COR-L47 (cell line): ENCODE measurements around the gene CPEB3.
"Not testable (repeated sequence)": the region's sequence is repeated elsewhere in the genome, so short reads cannot be mapped to it uniquely, and the experiment has no call there.

Experiments
- DNase-seq: peaks from one replicate; lab custom pipeline; 2025; lab: John Stamatoyannopoulos, UW

CPEB3 gene

DNA sequence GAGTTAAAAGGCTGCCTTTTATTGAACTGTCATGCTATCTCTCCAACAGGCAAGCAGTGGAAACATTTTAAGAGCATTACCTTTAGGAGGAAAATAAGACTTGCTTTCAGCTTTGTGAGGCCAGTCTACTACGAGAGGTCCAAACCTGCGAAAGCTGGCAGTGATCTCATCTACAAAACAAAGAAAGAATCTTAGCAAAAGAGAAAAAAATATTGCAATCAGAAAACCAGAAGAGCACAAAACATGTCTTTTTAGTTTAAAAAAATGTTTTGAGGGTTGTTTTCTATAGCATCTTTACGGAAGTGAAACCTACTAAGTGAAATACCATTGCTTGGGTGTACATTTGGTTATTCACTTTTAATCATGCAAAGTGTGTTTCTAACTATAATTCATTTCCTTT lies 147.9 kb downstream of the CPEB3 start:
- DNase-seq = no peak

DNA sequence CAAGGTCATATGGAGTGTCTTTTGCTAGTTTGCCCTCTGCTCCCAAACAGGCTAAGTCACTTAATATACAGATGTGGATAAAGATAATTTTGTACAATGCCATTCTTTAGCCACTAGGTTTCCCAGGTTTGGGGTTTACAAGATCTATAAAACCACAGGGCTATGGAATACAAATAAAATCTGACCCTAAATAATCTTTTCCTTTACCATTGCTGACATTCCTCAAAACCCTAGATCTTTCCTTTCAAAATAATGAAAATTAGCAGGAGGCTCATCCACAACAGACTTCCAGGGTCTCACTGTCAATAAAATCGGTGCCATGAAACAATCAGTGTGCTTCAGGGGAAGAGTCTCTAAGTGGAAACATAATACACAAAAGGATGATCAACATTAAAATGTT lies 148.4 kb downstream of the CPEB3 start:
- no peak for DNase-seq

DNA sequence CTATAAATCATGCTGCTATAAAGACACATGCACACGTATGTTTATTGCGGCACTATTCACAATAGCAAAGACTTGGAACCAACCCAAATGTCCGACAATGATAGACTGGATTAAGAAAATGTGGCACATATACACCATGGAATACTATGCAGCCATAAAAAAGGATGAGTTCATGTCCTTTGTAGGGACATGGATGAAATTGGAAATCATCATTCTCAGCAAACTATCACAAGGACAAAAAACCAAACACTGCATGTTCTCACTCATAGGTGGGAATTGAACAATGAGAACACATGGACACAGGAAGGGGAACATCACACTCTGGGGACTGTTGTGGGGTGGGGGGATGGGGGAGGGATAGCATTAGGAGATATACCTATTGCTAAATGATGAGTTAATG lies 149.7 kb downstream of the CPEB3 start:
- not testable (repeated sequence) for DNase-seq

DNA sequence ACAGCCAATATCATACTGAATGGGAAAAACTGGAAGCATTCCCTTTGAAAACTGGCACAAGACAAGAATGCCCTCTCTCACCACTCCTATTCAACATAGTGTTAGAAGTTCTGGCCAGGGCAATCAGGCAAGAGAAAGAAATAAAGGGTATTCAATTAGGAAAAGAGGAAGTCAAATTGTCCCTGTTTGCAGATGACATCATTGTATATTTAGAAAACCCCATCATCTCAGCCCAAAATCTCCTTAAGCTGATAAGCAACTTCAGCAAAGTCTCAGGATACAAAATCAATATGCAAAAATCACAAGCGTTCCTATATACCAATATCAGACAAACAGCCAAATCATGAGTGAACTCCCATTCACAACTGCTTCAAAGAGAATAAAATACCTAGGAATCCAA lies 156.8 kb downstream of the CPEB3 start:
- not testable (repeated sequence) for DNase-seq

DNA sequence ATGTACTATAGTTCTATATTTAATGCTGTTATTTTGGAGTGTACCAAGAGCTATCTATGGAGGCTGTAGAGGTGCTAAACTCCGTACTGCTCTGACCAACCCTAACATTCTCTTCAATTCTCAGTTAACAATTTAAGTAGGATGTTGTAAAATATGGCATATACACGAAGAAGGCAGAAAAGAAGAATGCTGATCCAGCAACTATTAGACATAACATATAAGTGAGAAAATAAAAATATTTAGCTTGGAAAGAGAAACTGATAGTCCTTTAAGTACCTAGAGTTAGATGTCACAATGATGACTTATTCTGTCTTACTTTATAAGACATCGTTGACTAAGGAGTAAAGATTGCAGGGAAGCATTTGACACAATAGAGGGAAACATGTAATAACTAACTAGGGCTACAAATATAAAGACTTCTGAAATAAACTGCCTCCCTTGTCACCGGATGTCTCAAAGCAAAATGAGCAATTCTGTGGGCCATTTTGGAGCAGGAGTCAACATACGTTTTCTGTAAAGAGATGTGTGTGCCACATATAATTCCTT lies 159.5 kb downstream of the CPEB3 start:
- DNase-seq = no peak

DNA sequence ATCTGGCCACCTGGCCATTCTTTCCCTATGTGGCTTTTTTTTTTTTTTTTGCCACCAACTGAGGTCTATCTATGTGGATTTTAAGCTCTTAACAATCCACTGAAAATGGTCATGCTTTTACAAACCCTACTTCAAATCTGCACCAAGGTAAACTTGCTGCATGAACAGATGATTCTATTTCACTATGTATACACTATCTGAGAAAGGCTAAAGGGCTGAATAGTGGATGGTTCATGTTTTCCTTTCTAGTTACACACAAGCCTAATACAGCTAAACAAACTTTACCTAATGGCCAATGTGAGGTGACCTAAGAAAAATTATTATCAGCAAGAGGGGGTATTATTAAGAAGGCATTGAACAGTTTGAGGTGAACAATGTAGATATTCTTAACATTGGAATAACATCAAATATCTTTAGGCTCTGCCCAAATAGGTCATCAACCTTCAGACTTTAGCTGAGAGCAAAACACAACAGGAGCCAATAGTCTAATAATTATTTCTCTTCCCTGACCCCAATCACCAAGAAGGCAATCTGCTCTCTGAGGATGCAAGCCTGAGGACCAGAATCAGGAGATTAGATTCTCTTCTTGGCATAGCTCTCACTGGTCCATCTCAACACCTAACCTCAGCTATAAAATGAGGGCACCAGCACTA lies 160.1 kb downstream of the CPEB3 start:
- no peak for DNase-seq

DNA sequence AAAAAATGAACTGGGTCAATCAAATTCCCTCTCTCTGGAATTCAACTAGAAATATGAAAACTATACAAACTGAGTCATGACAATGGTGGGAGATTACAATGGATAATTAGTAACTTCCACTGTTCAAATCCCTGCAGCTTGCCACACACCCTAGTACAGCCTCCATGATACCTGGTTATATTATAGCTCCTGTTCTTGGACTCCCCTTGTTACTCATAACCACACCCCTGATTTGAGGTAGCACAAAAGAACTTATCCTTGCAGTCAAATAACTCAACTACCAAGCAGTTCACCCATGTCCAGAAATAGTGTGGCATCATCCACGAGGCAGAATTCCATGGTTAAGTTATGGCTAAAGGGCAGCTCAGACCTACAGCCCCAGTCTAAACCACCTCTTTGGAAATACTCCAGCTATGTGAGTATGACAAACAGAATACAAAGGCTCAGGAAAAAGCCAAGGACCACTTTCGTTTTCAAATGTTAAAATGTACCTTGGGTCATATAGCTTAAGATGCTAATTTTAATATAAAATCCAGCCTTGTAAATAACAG lies 164.7 kb downstream of the CPEB3 start:
- no peak for DNase-seq

DNA sequence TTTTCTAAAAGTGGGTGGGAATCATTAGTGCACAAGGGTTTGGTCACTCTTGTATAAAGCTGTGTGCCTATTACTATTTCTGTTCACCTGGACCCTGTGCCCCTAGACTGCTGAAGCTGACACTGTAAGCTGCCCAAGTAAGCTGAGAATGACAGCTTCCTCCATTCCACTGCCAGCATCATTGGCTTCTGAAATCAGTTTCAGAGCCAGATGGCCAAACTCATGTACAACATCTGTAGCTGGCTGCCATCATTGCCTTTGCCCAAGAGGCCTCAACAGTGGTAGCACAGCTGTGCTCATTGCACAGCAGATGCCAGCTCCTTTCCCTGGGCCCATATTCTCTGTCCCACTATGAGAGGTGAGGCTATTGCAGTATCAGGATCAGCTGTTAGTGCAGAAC lies 165.7 kb downstream of the CPEB3 start:
- no peak for DNase-seq

DNA sequence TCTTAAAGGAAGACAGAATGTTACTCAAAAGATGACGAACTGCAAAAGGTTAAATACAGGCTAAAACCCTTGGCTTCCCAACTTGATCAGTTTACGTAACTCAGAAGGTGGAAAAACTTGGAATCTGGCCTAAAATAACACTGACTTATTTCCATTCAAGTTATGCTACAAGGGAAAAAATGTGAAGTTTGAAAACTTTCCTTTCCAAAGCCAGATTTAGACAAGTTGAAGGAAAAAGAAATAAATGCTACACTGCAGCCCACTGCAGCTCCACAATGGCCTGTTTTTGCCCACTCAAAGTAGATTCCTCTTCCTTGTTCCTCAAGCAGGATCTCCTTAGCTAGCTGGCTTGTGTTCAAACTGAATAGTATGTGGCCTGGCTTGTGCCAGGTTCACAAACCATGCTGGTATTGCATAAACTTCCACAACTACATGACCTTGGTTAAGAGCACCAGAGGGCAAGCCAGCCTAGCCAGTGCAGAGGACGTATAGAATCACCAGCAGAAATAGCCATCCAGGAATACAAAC lies 166.2 kb downstream of the CPEB3 start:
- no peak for DNase-seq

DNA sequence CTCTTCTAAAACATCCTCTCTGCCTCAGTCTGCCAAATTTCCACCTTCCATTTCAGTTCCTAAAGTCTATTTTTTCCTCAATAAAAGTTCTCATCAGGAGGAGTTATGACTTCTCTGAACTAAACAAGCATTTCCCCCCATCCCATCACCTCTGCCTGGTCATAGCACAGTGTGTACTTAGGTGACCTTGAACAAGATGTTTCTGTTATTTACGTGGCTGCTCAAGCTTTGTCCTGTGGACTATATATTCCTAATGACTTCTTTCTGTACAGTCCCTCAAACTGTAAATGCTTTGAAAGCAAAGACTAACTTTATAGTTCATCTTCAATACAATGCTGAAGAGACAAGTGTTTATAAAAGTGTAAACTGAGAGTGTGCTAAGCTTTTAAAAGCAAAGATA lies 166.9 kb downstream of the CPEB3 start:
- DNase-seq = no peak

DNA sequence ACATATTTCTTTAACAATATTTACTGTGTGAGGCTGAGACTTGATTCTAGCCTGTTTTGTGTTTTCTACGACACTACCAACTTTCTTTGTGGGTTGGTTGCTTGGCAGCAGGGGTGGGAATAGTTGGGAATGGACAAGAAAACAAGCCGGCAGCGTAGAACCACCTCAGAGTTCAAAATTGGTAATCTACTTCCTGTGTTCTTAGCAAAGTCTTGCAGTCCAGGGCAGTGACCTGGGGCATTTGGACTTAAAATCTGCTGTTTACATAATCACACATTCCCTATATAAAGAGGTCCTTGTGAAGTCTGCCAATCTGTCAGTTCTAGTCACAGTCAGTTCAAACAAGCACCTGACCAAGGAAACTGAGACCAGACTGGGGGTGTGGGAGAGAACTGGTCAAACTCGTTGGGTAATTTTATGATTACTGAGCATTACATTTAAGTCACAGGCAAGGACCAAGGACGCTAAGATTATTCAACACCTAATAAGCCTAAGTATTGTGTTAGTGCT lies 167.9 kb downstream of the CPEB3 start:
- DNase-seq = no peak

DNA sequence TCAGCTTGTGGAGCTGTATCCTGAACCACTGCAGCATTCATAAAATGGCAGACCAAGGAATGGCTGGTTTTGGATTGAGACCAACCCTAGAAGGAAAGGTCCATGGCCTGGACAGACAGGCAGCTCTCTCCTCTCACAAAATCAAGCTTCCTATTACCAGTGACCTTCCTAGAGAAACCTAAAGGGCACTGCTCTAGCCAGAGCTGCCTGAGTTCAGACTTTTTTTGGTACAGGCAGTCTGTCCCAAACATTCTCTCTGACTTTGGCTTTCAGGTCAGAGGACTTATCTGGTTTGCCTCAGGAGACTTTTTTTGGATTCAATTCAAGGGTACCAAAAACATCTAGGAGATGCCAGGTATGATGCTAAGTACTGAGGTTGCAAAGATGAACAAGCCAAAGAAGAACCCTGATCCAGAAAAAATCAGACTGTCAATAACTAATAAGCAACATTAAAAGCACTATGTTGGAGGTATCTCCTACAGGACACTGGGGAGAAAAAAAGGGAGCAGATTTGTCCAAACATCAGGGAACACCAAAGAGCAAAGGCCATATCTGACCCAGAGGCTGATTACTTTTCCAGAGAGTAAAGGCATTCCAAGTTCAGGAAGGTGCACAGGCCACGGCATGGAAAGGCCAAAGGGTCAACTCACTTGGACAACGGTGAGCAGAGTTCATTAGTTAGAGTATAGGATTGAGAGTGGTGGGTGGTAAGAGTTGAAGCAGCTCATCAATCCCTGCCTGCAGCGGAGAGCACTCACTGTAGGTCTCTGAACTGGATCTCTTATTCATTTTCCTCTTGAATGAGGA lies 169.0 kb downstream of the CPEB3 start:
- DNase-seq = no peak

DNA sequence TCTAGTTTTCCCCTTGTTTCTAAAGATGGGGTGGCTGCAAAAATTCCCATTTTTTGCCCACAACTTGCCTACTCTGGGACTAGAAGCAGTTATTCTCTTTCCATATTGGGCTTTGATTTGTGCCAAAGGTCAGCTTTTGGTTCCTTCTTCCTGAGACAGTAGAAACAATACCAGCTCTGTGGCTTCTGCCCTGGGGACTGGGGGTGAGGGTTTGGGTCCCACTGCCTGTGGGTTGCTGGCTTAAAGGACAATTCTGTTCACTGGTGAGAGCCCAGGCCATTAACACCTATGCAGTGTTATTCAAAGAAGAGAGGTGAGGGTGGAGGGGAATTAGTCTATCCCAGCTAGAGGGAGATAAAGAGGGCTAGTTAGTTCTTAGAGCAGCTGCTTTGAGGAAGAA lies 171.5 kb downstream of the CPEB3 start:
- DNase-seq = no peak

DNA sequence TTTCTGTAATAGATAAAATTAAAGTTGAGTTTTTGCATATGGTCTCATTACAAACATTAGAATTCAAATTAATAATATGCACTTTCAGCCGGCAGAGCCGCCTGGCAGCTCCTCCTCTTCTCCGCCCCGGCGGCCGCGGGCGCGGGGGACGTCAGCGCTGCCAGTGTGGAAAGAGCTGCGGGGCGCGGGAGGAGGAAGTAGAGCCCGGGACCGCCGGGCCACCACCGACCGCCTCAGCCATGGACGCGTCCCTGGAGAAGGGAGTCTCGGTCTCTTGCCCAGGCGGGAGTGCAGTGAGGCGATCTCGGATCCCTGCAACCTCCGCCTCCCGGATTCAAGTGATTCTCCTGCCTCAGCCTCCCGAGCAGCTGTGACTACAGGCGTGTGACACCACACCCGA lies 176.0 kb downstream of the CPEB3 start:
- DNase-seq = not testable (repeated sequence)

DNA sequence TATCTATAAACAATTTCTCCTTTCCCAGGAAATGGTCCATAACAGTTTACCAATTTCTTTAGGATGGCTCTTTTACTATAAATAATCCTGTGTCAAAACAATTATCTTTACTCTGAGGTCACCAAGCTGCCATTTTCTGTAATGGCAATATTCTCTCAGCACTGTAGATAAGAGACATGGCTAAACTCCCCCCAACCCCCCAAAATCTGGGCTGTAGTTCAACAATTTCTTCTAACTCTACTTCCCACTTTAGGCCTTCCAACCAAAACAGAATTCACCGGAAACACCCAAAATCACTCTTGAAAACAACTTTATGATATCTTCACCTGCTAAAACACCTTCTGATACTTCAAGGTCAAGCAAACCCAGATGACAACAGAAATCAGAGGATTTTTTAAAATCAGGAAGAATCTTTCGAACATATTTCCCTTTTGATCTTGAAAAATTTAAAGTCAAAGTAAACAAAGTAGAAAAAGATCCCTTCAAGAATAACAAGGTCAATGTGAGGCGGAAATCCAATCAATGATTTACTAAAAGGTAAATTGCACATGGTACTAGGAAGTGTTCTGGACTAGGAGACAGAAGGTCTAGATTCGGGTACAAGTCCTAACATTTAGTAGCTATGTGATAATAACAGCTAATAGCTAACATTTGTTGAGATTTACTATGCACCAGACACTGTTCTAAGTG lies 176.8 kb downstream of the CPEB3 start:
- no peak for DNase-seq

DNA sequence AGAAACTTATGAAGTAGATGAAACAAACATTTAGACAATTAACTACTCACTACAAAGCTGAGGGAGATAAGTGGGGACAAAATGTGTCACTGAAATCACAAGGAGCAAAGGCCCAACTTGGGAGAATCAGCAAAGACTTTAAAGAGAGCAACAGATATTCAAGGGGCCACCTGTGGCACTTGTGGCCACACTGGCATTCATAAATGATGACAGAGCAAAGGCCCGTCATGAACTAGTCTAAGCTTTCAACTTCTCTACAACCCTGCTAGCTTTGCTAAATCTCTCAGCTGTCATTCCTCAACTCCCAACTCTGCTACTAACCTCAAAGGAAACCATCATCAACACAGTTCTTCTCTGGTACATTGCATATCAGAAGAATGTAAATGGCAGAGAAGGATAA lies 178.4 kb downstream of the CPEB3 start:
- no peak for DNase-seq

DNA sequence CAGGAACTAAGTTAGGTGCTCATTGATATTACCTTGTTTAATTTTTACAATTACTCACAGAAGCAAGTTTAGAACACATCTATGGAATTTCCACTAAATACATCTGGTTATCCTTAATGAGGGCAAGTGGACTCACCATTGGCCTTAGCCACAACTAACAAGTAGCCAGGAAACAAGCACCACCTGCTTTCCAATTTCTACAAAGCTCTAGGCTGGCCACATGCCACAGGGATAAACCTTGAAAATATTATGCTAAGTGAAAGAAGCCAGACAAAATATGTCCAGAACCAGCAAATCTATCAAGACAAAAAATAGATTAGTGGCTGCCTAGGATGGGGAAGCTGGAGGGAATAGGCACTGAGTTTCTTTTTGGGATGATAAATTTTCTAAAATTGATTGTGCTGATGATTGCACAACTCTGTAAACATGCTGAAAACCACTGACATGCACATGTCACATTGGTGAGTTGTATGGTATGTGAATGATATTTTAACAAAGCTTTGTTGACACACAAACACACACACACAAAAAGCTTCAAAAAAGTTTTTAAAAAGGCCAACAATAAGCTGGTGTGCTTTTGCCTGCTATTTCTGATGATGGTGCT lies 179.4 kb downstream of the CPEB3 start:
- no peak for DNase-seq

DNA sequence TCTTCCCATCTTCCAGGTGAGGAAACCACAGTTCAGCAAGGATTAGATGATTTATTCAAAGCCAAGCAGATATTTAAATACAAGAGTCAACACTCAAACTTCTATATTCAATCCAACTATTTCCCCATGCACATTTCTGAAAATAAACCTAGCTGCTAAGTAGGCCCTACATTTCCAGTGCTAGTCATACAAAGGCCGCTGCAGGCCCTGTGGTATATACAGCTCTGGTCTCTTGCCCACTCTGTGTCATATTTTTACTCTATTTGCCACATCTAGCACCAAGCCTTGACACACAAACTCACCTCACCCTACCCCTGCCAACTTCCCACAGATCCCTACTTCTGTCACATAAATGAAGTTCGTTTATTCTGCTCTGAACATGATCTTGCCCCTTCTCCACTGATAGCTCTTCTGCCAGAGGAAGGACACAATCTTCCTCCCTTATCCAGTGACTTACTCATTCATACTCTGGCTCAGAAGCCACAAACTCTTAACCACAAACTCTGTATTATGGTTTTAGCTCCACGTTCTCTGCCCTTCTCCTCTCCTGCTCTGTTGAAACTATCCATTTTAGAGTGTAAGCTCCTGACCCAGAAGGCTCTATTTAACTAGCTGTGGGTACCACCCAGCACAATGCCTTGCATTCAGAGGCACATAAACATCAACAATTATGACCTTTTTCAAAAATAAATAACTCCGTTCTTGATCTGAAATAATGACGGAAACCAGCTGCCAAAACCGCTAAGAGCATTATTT lies 180.7 kb downstream of the CPEB3 start:
- no peak for DNase-seq

DNA sequence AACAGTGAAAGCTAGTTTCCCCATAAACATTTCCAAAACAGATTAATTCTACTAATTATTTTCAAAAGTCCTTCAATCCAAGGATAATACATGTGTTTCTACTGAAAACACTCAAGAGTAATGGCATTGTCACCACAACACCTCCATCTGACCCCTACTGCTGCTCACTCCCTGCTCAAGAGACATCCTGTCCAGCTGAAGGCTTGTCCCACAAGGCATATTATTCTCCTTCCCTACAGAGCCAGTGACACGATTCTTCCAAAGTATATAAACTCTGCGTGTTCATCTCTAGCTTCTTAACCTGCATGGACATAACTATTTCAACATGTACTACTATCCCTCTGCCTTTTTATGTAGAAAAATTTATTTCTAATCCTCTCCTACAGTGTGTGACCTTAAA lies 182.1 kb downstream of the CPEB3 start:
- DNase-seq = no peak

DNA sequence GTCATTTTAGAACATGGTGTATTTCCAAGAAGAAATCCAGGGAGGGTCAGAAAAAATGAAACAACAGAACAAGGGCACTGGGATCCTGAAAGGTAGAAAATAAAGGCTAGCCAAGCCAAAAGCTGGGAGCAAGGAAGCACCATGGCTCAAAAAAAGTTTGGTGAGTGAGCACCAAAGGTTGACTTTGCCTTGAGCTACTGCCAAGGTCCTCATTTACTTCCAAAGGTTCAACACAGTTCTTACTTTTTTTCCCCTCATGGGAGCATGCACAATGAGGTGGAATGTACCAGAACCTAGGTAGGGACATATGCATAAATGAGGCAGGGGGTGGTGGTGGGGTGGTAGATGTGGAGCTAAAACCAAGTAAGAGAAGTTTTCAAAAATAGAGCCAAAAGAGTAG lies 182.8 kb downstream of the CPEB3 start:
- no peak for DNase-seq
